Head of caudate nucleus (tissue), 42 donors: Measurements from ENCODE around the gene ZEB2.

Source experiments
- DNase-seq, 42 donors: peaks; one replicate each; pipeline versions ENCODE4 v3.0.0 to v3.0.0-alpha.2; 2020 to 2021; ENCODE audit warnings: mixed read lengths in 7 of 42
- intact Hi-C: fragments of 100-400 bp; cut with DNase I; formaldehyde crosslinking; loops from one replicate; pipeline ENCODE4 v1.15.0; 2022

ZEB2 gene

GRCh38 chr2:144357623-144358373 is 162.1 kb downstream of the ZEB2 start:
- intact Hi-C loops = no loop called here
- no peak for DNase-seq

- no peak for DNase-seq
- intact Hi-C loops = no loop called here
These were observed 163.5 kb downstream of the ZEB2 start for GRCh38 chr2:144356402-144356801.

- DNase-seq = no peak
- intact Hi-C loops = no loop called here
These were observed 165.0 kb downstream of the ZEB2 start for GRCh38 chr2:144354953-144355352.

- DNase-seq = no peak
- intact Hi-C loops = no loop called here
These were observed 168.2 kb downstream of the ZEB2 start for GRCh38 chr2:144351687-144352086.

GRCh38 chr2:144350151-144350802 is 169.6 kb downstream of the ZEB2 start:
- intact Hi-C loops = no loop called here
- DNase-seq = no peak

- intact Hi-C loops = no loop called here
- no peak for DNase-seq
These were observed 170.2 kb downstream of the ZEB2 start for GRCh38 chr2:144349674-144350073.

GRCh38 chr2:144348846-144349245 is 171.1 kb downstream of the ZEB2 start:
- no peak for DNase-seq
- intact Hi-C loops = no loop called here

- intact Hi-C loops = no loop called here
- no peak for DNase-seq
These were observed 173.7 kb downstream of the ZEB2 start for GRCh38 chr2:144346229-144346628.

- intact Hi-C loops = no loop called here
- DNase-seq = no peak
These were observed 176.8 kb downstream of the ZEB2 start for GRCh38 chr2:144343145-144343544.

GRCh38 chr2:144341538-144341937 is 178.4 kb downstream of the ZEB2 start:
- intact Hi-C loops = no loop called here
- DNase-seq = no peak

GRCh38 chr2:144339048-144339447 is 180.9 kb downstream of the ZEB2 start:
- intact Hi-C loops = no loop called here
- no peak for DNase-seq

- intact Hi-C loops = loop anchor here (5.0 kb wide), 1 partner anchor 188 kb away; the partner anchor contains the start of gene ZEB2
- DNase-seq = no peak
These were observed 185.4 kb downstream of the ZEB2 start for GRCh38 chr2:144334551-144334950.
